HG03025 (cell line): ENCODE measurements around the gene IPO13.

Experiments used
- ATAC-seq: cut with Tn5 transposase; IDR thresholded peaks from one replicate; pipeline ENCODE4 v1.9.1; 2021; ENCODE audit warnings: mild to moderate bottlenecking, moderate library complexity; ENCODE audit not compliant: unreplicated experiment, low FRiP score

The IPO13 gene

DNA sequence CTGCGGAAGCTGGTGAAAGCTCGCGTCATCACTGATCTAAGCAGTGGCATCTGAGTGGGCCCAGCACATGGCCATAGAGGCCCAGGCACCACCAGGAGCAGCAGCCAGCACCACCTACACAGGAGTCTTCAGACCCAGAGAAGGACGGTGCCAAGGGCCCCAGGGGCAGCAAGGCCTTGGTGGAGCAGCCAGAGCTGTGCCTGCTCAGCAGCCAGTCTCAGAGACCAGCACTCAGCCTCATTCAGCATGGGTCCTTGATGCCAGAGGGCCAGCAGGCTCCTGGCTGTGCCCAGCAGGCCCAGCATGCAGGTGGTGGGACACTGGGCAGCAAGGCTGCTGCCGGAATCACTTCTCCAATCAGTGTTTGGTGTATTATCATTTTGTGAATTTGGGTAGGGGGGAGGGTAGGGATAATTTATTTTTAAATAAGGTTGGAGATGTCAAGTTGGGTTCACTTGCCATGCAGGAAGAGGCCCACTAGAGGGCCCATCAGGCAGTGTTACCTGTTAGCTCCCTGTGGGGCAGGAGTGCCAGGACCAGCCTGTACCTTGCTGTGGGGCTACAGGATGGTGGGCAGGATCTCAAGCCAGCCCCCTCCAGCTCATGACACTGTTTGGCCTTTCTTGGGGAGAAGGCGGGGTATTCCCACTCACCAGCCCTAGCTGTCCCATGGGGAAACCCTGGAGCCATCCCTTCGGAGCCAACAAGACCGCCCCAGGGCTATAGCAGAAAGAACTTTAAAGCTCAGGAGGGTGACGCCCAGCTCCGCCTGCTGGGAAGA is 16.4 kb upstream of the IPO13 start:
- no peak for ATAC-seq

DNA sequence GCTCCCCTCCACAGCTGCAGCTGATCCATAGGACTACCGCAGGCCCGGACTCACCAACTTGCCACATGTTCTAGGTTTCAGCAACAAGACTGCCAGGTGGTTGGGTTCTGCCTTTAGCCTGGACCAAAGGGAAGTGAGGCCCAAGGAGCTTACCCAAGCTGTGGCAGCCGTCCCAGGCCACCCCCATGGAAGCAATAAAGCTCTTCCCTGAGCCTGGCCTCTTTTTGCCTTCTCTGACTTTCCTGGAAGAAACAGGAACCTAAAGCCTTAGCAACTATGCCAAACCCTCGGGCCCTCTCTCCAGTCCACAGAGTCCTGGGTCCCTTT is 15.8 kb upstream of the IPO13 start:
- ATAC-seq = no peak

DNA sequence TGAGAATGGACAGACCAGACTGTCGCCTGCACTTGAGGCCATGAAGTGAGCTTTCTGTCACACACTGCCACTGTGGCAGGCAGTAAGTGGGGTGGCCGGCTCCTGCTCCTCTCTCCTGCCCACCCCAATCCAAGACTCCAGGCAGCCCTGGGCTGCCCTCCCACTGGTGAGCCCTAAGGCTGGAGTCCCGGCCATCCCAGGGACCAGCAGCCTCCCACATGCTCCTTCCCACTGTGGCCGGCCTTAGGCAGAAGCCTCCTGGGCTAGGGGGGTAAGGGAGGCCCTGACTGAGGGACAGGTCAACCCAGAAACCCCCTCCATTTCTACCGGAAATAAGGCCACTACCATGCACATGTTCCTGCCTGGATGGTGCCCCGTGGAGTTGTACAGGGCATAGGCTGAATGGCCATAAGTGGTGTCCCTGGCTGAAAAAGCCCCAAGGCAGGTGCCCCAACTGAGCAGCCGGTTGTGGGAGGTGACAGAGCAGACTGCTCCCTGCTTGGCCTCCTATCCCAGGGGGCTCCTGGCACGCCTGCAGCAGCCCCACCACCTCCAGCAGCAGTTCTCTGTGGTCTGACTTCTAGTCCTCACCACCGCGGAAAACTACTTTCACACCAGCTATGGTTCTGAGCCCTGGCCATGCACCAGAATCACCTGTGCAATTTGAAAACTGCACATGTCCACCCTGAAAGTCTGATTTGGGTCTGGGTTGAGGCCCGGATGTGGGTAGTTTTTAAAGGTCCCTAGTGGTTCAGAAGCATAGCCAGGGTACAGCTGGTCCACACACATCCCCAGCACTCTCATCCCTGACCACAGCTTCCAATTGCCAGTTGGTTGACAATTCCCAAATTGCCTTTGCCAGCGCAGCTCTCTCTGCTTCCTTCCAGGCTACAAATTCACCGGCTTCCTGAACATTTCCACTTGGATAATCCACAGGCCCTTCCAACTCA is 14.8 kb upstream of the IPO13 start:
- ATAC-seq = no peak

DNA sequence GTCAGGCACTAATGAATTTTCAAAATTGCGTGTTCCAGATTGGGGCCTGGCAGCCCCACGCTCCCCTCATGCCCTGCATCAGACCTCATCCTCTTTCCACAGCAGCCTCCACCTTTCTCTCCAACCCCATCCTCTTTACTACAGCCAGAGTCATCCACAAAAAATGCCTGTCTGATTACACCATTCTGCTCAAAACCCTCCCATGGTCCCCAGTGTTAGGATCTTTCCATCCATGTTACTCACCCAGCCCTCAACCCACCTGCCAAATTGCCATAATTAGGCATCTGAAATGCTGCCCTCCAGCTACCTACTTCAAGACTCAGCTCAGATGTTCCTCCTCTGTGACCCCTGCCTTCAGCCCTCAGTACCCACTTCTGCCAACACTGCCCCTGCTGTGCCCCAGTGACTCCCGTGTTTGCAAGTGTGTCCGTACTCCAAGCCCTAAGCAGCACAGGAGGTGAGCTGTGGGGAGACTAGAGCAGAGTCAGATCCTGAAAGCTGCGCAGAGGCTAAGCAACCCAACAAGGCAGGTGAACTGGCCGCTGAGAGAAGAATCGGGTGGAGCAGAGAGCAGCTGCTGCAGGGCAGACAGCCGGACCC is 13.9 kb upstream of the IPO13 start:
- no peak for ATAC-seq

DNA sequence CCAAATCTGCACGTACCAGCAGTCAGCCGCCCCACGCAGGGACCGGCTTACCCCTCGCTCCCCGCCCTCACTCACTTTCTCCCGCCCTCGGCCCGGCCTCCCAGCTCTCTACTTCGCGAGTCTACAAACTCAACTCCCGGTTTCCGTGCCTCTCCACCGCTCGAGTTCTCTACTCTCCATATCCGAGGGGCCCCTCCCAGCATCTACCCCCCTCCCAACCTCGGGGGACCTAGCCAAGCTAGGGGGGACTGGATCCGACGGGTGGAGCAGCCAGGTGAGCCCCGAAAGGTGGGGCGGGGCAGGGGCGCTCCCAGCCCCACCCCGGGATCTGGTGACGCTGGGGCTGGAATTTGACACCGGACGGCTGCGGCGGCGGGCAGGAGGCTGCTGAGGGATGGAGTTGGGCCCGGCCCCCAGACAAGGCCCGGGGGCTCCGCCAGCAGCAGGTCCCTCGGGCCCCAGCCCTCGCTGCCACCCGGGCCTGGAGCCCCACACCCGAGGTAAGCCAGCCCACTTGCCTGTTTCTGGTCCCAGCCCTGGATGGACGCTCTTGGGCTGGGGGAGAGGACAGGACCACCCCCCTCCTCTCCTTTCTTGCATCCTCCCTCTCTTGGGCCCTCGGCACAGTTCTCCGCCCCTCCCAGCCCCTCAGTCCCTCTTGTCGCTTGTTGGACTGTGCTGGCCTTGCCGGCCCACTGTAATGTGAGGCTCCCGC is 13.2 kb upstream of the IPO13 start, which contains the start of gene ARTN:
Gene ARTN, plus strand, starts transcription at position 416 of the 715 bp plus-strand sequence. CDS start 1,856 bp downstream, outside the sequence.
- ATAC-seq = no peak

DNA sequence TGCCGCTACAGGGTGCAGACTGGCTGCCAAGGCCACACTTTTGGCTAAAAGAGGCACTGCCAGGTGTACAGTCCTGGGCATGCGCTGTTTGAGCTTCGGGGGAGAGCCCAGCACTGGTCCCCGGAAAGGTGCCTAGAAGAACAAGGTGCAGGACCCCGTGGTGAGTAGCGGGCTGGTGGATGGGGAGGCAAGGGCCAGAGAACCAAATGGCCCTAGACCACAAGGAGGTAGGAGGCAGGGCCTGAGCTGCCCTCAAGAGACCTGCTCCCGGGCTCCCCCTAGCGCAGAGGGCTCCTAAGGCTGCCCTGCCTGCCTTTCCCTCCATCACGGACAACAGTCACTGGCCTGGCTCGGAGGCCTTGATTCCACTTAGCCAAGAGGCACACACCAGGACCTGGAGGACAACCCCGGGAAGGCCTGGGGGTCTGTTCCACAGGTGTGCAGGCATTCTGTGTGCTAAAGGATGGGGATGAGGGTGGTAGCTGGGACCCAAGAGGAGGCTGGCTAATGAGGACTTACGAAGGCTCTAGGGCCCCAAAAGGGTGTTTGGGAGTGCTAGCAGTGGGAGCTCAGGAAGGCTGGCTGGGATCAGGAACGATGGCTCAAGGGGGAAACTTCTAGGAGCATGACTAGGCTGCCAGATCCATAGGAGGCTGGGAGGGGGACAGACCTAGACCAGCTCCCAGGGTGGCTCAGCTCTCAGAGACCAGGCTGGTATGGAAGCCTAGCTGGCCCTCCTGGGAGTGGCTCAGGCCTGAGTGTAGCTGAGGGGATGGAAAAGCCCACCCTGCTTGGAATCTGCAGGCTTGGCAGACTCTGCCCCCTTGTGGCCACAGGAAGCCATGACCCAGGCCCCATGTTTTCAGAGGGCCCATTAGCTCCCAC is 12.4 kb upstream of the IPO13 start:
- no peak for ATAC-seq

DNA sequence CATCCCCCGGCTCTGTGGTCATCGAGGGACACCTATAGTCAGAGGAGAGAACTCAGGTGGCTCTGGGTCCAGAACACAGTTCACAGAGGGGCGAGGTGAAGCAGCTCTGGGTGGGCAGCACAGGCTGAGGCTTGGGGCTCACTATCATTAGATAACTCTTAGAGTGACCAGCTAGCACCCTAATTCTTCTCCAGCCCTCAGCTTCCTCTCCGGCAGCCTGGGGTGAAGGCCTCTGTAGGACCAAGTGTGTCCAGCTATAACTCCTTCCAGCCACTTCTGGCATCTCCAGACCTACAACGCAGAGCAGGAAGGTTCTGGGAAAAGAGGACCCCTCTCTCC is 11.8 kb upstream of the IPO13 start:
- no peak for ATAC-seq

DNA sequence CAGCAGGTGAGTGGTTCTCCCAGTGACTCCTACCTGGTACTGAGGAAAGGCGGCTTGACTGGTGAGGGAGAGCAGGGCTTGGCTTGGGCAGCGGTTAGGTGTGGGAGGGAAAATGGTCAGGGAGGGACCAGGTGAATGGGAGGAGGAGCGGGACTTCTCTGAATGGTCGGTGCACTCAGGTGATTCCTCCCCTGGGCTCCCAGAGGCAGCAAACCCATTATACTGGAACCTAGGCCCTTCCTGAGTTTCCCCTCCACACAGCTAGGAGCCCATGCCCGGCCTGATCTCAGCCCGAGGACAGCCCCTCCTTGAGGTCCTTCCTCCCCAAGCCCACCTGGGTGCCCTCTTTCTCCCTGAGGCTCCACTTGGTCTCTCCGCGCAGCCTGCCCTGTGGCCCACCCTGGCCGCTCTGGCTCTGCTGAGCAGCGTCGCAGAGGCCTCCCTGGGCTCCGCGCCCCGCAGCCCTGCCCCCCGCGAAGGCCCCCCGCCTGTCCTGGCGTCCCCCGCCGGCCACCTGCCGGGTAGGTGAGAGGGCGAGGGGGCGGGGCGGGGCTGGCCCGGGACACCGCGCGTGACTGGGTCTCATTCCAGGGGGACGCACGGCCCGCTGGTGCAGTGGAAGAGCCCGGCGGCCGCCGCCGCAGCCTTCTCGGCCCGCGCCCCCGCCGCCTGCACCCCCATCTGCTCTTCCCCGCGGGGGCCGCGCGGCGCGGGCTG is 10.9 kb upstream of the IPO13 start:
- no peak for ATAC-seq

DNA sequence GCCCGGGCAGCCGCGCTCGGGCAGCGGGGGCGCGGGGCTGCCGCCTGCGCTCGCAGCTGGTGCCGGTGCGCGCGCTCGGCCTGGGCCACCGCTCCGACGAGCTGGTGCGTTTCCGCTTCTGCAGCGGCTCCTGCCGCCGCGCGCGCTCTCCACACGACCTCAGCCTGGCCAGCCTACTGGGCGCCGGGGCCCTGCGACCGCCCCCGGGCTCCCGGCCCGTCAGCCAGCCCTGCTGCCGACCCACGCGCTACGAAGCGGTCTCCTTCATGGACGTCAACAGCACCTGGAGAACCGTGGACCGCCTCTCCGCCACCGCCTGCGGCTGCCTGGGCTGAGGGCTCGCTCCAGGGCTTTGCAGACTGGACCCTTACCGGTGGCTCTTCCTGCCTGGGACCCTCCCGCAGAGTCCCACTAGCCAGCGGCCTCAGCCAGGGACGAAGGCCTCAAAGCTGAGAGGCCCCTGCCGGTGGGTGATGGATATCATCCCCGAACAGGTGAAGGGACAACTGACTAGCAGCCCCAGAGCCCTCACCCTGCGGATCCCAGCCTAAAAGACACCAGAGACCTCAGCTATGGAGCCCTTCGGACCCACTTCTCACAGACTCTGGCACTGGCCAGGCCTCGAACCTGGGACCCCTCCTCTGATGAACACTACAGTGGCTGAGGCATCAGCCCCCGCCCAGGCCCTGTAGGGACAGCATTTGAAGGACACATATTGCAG is 10.2 kb upstream of the IPO13 start:
- no peak for ATAC-seq

DNA sequence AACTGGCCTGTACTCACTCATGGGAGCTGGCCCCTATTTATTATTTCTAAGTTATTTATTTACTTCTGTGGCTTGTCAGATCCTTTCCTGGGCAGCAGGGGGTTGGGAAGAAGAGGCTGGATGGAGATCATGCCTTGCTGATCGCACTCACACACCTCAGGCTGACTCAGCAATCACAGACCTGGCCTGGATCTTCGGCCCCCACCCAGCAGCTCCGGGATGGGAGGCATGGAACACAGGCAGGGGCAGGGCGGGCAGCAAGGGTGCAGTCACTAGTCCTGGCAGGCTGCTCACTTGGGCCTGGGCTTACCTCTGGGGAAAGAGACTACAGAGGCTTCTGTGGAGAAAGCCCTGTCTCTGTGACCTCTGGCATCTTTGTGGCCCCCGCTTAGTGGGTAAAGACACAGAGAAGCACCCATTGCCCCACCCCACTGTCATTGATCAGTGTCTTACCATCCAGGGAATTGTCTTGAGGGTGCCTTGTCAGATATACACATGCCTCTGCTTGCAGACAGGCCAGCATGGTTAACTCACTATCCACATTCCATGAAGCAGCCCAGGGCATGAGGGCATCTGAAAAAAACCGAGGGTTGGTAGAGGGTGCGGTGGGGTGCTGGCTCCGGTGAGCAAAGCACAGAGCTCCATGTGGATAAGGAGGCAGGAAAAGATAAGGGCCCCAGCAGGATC is 9.4 kb upstream of the IPO13 start:
- no peak for ATAC-seq

DNA sequence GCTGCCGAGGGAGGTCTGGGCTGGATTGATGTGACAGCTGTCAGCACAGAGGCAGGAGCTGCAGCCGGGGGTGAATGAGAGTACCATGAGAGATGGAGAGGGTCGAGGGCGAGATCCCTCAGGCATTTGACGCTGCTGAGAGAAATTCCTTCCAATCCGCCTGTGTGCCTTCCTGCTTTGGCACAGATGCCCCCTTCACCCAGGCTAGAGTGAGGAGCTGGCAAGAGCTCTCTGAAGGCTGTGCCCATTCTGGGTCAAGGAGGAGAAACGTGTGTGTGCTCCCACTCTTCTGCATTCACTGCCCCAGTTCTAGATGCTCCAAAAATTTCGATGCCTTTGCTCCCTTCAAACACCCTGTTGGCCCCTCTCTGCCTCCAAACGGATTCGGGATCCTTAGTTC is 8.4 kb upstream of the IPO13 start:
- no peak for ATAC-seq

DNA sequence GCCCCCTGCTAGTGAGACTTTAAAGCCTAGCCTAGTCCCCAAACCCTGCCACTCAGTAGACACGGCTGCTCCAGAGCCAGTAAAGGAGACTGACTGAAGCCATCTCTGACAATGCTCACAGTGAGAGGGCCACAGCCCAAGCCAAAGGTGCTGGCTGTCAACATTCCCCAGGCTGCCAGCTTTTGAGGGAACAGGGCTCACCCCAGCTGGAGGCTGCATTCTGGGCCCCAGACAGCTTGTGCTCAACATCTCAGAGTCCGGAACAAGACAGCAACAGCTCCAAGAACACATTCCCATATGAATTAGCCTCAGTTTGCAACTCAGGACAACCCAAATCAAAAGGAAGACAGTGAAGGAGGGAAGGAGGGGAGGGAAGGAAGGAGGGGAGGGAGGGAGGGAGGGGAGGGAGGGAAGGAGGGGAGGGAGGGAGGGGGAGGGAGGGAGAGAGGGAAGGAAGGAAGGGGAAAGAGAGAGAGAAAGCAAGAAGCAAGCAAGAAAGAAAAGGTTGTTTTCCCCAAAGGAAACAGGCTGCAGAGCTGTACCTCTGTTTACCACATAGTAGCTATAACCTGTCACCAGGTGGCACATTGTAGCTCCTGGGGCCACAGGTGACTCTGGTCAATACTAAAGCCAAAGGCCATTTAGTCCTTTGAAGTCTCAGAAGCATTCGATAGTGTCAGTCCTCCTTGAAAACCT is 7.7 kb upstream of the IPO13 start:
- ATAC-seq = no peak

DNA sequence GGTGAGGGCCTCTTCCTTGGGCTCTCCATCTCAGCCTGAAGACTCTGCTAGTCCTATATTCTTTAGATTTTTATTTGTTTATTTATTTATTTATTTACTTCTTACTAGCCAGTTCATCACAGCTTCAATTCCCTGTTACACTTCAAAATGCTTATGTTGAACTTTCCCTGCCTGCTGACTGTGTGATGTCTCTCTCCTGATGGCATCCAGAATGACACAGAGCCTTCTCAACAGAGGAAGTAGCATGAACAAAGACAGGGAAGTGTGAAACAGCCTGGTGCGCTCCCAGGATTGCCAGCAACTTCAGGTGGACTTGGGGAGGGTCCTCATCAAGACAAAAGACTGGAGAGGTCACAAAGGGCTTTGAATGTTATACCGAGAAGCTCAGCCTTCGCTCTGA is 4.3 kb upstream of the IPO13 start:
- no peak for ATAC-seq

DNA sequence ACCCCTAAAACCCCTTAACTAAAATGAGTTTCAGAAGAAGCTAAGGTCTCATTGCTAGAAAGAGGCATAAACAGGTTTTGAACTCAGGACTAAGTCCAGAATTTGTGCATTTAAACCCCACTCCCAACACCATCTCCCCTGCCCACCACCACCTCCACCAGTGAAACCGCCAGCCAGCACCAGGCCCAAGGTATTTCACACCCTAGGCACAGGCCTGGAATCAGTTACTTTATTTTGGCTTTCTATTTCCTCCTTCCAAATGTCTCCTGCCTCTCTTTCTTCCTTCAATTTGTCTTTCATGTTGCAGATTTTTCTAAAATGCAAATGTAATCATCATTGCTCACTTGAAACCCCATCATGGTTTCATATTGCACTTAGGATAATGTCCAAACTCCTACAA is 1.9 kb upstream of the IPO13 start:
- no peak for ATAC-seq

DNA sequence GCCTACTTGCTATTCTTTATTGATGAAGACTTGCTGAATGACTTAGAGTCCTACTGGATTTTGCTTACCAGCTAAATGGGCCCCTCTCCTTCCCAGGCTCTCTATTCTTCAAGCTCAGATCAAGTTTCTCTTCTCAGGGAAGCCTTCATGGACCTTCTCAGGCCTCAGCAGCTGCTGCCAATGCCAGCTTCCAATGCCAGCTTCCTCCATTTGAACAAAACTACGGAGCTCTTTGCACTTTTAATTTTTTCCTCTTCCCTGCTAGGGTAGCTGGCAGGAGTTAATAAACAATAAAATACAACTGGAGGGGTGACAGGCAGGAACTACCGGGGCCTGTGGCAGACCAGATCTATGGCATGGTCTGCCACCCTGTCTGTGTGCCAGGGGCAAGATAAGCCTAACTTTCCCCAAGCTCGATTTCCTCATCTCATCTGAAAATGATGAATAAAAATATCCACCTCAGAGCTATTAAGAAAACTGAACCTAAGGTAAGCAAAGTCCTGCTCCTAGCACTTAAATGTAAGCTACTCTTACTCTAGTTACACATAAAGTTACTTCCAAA is 995 bp upstream of the IPO13 start:
- ATAC-seq = no peak

DNA sequence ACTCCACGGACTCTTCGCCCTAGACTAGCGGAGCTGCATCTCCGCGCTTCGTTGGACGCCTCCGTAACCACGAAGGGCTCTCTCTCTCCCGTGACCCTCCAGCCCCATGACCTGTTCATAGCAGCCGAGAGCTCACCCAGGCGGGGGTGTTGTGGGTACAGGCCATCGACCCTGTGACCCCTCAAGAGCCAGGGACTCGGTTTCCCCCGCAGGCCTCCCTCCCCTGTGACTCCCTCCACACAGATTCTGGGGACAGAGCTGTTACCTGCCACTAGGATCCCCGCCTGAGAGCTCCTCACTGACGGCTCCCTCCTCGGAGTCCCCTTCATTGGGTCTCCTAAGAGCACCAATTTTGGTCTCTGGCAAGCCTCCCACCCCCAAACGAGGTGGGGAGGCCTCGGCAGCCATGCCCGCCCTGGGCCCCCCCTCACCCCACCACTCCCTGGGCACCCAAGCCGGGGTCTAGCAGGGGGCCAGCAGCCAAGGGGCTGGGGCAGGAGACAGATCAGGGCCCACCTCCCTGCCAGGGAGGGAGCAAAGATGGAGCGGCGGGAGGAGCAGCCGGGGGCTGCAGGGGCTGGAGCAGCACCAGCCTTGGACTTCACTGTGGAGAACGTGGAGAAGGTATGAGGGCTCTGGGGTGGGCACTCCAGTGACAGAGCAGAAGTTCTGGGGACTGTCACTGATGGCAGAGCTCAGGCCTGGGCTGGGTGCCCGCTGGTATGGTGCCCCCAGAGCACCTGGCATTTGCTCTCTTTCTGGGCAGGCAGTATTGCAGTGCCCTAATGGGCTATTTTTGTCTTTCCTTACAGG is 517 bp downstream of the IPO13 start:
- ATAC-seq = peak; percentile 19
